GM12892 (cell line): ENCODE measurements around the gene PLEKHB2.

Experiments used
- POLR2A ChIP-seq: IDR thresholded peaks from 2 replicates; pipeline ENCODE4 v1.6.1; 2011; ENCODE audit warnings: low read depth, low read length, control low read depth
- POLR2AphosphoS5 ChIP-seq: IDR thresholded peaks from 2 replicates; pipeline ENCODE4 v1.6.1; 2011; ENCODE audit warnings: low read depth, low read length, control low read depth
- TAF1 ChIP-seq: IDR thresholded peaks from 2 replicates; pipeline ENCODE4 v1.6.1; 2011; ENCODE audit warnings: low read depth, mild to moderate bottlenecking, control low read depth, low read length, borderline replicate concordance

DNA sequence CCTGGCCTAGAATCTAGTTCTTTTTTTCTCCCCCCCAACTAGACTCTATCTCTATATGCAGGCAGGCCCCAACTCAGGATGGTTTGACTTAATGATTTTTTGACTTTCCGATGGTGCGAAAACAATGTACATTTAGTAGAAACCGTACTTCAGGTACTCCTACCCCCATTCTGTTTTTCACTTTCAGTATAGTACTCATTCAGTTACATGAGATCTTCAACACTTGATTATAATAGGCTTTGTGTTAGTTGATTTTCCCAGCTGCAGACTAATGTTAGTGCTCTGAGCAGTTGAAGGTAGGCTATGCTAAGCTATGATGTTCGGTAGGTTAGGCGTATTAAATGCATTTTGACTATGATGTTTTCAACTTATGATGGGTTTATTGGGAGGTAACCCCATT is 37.7 kb downstream of the PLEKHB2 start:
- TF ChIP-seq POLR2A (no peak), POLR2AphosphoS5 (no peak), TAF1 (no peak)
